Vagina (tissue), 2 donors: Measurements from ENCODE around the gene BCL7C. TPM values are rescaled to one million over a fixed set of nuclear protein-coding genes. Genes with fewer than 3 reads are reported as not detected.

Experiments
- DNase-seq, 2 donors: peaks; one replicate each; pipeline ENCODE4 v3.0.0-alpha.2; 2017; ENCODE audit errors: extremely low spot score in 2 of 2
- H3K27ac ChIP-seq: fragments of 200-600 bp; sonication (generic); one replicate; pipeline ENCODE4 v1.5.1; 2019
- H3K27me3 ChIP-seq: fragments of 200-600 bp; sonication (generic); one replicate; pipeline ENCODE4 v1.5.1; 2019
- H3K36me3 ChIP-seq, 2 donors: fragments of 200-600 bp; sonication (generic); one replicate each; pipeline ENCODE4 v1.5.1; 2017 to 2019
- H3K4me1 ChIP-seq: fragments of 200-600 bp; sonication (generic); one replicate; pipeline ENCODE4 v1.5.1; 2019
- H3K4me3 ChIP-seq, 2 donors: fragments of 200-600 bp; sonication (generic); 1 replicate in 1 of 2; 2 replicates in 1 of 2; pipeline ENCODE4 v1.5.1; 2016 to 2019
- H3K9me3 ChIP-seq: fragments of 200-600 bp; sonication (generic); one replicate; pipeline ENCODE4 v1.5.1; 2019
- CTCF ChIP-seq, 3 experiments: fragments of 450-650 bp in 2 of 3; fragments of 200-600 bp in 1 of 3; sonication (generic) in 1 of 3; IDR thresholded peaks; one replicate each; pipeline ENCODE4 v1.5.1; 2017 to 2019; ENCODE audit warnings: antibody characterized with exemption in 3 of 3, mild to moderate bottlenecking in 2 of 3, moderate library complexity in 2 of 3
- POLR2A ChIP-seq, 2 donors: fragments of 450-650 bp; IDR thresholded peaks; one replicate each; pipeline ENCODE4 v1.6.1; 2017; ENCODE audit warnings: antibody characterized with exemption in 2 of 2, mild to moderate bottlenecking in 2 of 2, moderate library complexity in 2 of 2
- POLR2AphosphoS5 ChIP-seq, 2 donors: sonication (generic); formaldehyde crosslinking; IDR thresholded peaks; one replicate each; pipeline ENCODE4 v1.9.0; 2017; ENCODE audit warnings: antibody characterized with exemption in 2 of 2, mild to moderate bottlenecking in 2 of 2, low read depth in 1 of 2; ENCODE audit not compliant: insufficient read depth in 1 of 2
- intact Hi-C: fragments of 100-400 bp; cut with DNase I; formaldehyde crosslinking; loops from one replicate; pipeline ENCODE4 v1.15.1; 2023
- microRNA counts, 2 donors: library from miRNA; unstranded; fragments of <30 nt; microRNA quantifications; one replicate each; lab custom pipeline; 2016 to 2017
- microRNA-seq: library from miRNA; unstranded; fragments of <30 nt; microRNA quantifications from one replicate; pipeline ENCODE4, GENCODE V29; 2017; ENCODE audit warnings: borderline number of aligned reads, borderline replicate concordance
- small RNA-seq: library from RNA; depleted of rRNA; stranded (forward); fragments of <200 nt; gene quantifications from one replicate; pipeline ENCODE3, GENCODE V24; 2016
- total RNA-seq: library from RNA; depleted of rRNA; stranded (reverse); fragments of >200 nt; gene quantifications from one replicate; pipeline ENCODE4 v1.2.3, GENCODE V29; 2016

The BCL7C gene
- total RNA-seq, 1 donor from 2014 or later = 38.1 TPM

GRCh38 chr16:30840611-30841010 lies 53.3 kb downstream of the BCL7C start:
- TF ChIP-seq CTCF (IDR thresholded peaks at IDR 0.05) (no peak), POLR2A (IDR thresholded peaks at IDR 0.05) (no peak), POLR2AphosphoS5 (IDR thresholded peaks at IDR 0.05; ENCODE audit: insufficient read depth in 1 of 2, low read depth in 1 of 2) (no peak)
- intact Hi-C loops = loop anchor here (5.0 kb wide), 2 partner anchors 62 to 82 kb away; partner anchors contain the start of gene FBXL19
- no peak overlapping the region for H3K4me3 ChIP-seq
- H3K27me3 ChIP-seq = no peaks in the 10 kb centered on the region
- DNase-seq = no peak
- H3K9me3 ChIP-seq = no peaks in the 10 kb centered on the region
- H3K4me1 ChIP-seq = peaks cover 10% of the 10 kb centered on the region
- no peaks in the 10 kb centered on the region for H3K36me3 ChIP-seq
- H3K27ac ChIP-seq = no peak overlapping the region

GRCh38 chr16:30839523-30840227 lies 54.2 kb downstream of the BCL7C start:
- Histone ChIP-seq H3K9me3 (no peaks in the 10 kb centered on the region), H3K4me1 (peaks cover under 1% of the 10 kb centered on the region), H3K4me3 (no peak overlapping the region), H3K36me3 (no peaks in the 10 kb centered on the region), H3K27me3 (no peaks in the 10 kb centered on the region), H3K27ac (no peak overlapping the region)
- TF ChIP-seq POLR2AphosphoS5 (IDR thresholded peaks at IDR 0.05; ENCODE audit: insufficient read depth in 1 of 2, low read depth in 1 of 2) = peak in 1 of 2 donors; percentile 10
- no peak for TF ChIP-seq CTCF (IDR thresholded peaks at IDR 0.05)
- intact Hi-C loops = loop anchor here (5.0 kb wide), 2 partner anchors 63 to 83 kb away; partner anchors contain the start of gene FBXL19
- no peak for DNase-seq

GRCh38 chr16:30838876-30839471 lies 54.9 kb downstream of the BCL7C start:
- Histone ChIP-seq H3K9me3 (no peaks in the 10 kb centered on the region), H3K27ac (no peak overlapping the region), H3K4me1 (no peaks in the 10 kb centered on the region), H3K4me3 (no peak overlapping the region), H3K27me3 (no peaks in the 10 kb centered on the region), H3K36me3 (no peaks in the 10 kb centered on the region)
- intact Hi-C loops = no loop called here
- no peak for DNase-seq
- TF ChIP-seq POLR2A (IDR thresholded peaks at IDR 0.05) = no peak
- TF ChIP-seq POLR2AphosphoS5 (IDR thresholded peaks at IDR 0.05; ENCODE audit: insufficient read depth in 1 of 2, low read depth in 1 of 2) = no peak
- TF ChIP-seq CTCF (IDR thresholded peaks at IDR 0.05) = no peak

- no peaks in the 10 kb centered on the region for H3K4me1 ChIP-seq
- H3K36me3 ChIP-seq = no peaks in the 10 kb centered on the region
- H3K27ac ChIP-seq = no peak overlapping the region
- no peak for DNase-seq
- TF ChIP-seq CTCF (IDR thresholded peaks at IDR 0.05) = no peak
- TF ChIP-seq POLR2A (IDR thresholded peaks at IDR 0.05) = no peak
- TF ChIP-seq POLR2AphosphoS5 (IDR thresholded peaks at IDR 0.05; ENCODE audit: insufficient read depth in 1 of 2, low read depth in 1 of 2) = no peak
- intact Hi-C loops = no loop called here
- no peaks in the 10 kb centered on the region for H3K27me3 ChIP-seq
- H3K4me3 ChIP-seq = no peak overlapping the region
- no peaks in the 10 kb centered on the region for H3K9me3 ChIP-seq
These were observed 56.0 kb downstream of the BCL7C start for GRCh38 chr16:30837904-30838303.

MicroRNAs within 50 kb of the gene (microRNA counts, 767-probe panel; counts per million panel counts)
- microRNA hsa-miR-762 (lab: Ali Mortazavi, UCI) = 238 to 261 counts per million in 2 donors

Small RNA genes lying within 50 kb of the gene (microRNA-seq; reads per million reads assigned to microRNA genes)
- gene MIR4519 (not detected), gene MIR762 (not detected)

Small RNA genes lying within 50 kb of the gene (small RNA-seq; reads per million reads assigned to genes)
- gene MIR4519 (not detected), gene MIR762 (not detected)

Other genes with a start within 250 kb of the BCL7C start
- gene PRR14, start 243.1 kb downstream of the BCL7C start, total RNA-seq = 60.4 TPM
- gene FBRS, start 235.6 kb downstream of the BCL7C start, total RNA-seq = 28.7 TPM
- 28.5 TPM for gene SRCAP, start 194.9 kb downstream of the BCL7C start, total RNA-seq
- gene PHKG2, start 145.7 kb downstream of the BCL7C start, total RNA-seq = 32.9 TPM
- 1.7 TPM for gene CFAP119, start 132.0 kb downstream of the BCL7C start, total RNA-seq
- gene RNF40, start 131.8 kb downstream of the BCL7C start, total RNA-seq = 60.9 TPM
- 11.3 TPM for gene ZNF629, start 106.9 kb downstream of the BCL7C start, total RNA-seq
- gene CTF1, start 2.5 kb upstream of the BCL7C start, total RNA-seq = 3.2 TPM
- 21.4 TPM for gene FBXL19, start 29.5 kb upstream of the BCL7C start, total RNA-seq
- gene ORAI3, start 55.0 kb upstream of the BCL7C start, total RNA-seq = 27.0 TPM
- gene SETD1A, start 63.7 kb upstream of the BCL7C start, total RNA-seq = 10.6 TPM
- gene HSD3B7, start 91.1 kb upstream of the BCL7C start, total RNA-seq = 14.5 TPM
- 4.7 TPM for gene STX1B, start 116.6 kb upstream of the BCL7C start, total RNA-seq
- 42.5 TPM for gene STX4, start 139.5 kb upstream of the BCL7C start, total RNA-seq
- gene ZNF668, start 180.2 kb upstream of the BCL7C start, total RNA-seq = 5.4 TPM
- 10.6 TPM for gene ZNF646, start 180.3 kb upstream of the BCL7C start, total RNA-seq
- gene PRSS53, start 194.9 kb upstream of the BCL7C start, total RNA-seq = 2.0 TPM
- gene VKORC1, start 200.7 kb upstream of the BCL7C start, total RNA-seq = 123 TPM
- 48.9 TPM for gene BCKDK, start 214.3 kb upstream of the BCL7C start, total RNA-seq
- gene KAT8, start 223.6 kb upstream of the BCL7C start, total RNA-seq = 76.6 TPM
- 26.0 TPM for gene PRSS8, start 241.7 kb upstream of the BCL7C start, total RNA-seq